ENCODE data around the gene MGAT3.
A peak's percentile ranks its signal among the peaks of the same experiment; 100 is the strongest.

MGAT3 gene

GRCh38 chr22:39429186-39429585, 27.6 kb upstream of the MGAT3 start:
- DNase-seq: no peak

GRCh38 chr22:39429916-39430575, 26.8 kb upstream of the MGAT3 start:
- DNase-seq: no peak

GRCh38 chr22:39430576-39431150, 26.1 kb upstream of the MGAT3 start:
- no peak for DNase-seq

GRCh38 chr22:39431216-39431801, 25.5 kb upstream of the MGAT3 start:
- no peak for DNase-seq

GRCh38 chr22:39431821-39432251, 25.0 kb upstream of the MGAT3 start:
- DNase-seq: peak in 1 of 2 donors; percentile 17

- DNase-seq: no peak
These were observed 24.4 kb upstream of the MGAT3 start for GRCh38 chr22:39432361-39432811.

GRCh38 chr22:39433476-39434242, 23.2 kb upstream of the MGAT3 start:
- no peak for DNase-seq

GRCh38 chr22:39434243-39434653, 22.6 kb upstream of the MGAT3 start:
- no peak for DNase-seq

GRCh38 chr22:39434721-39435120, 22.1 kb upstream of the MGAT3 start:
- DNase-seq: no peak

GRCh38 chr22:39435616-39436015, 21.2 kb upstream of the MGAT3 start:
- no peak for DNase-seq

GRCh38 chr22:39437791-39438704, 18.8 kb upstream of the MGAT3 start:
- DNase-seq: no peak

- peak; percentile 45 to 55 for DNase-seq
These were observed 17.6 kb upstream of the MGAT3 start for GRCh38 chr22:39439170-39439569.

- no peak for DNase-seq
These were observed 13.4 kb upstream of the MGAT3 start for GRCh38 chr22:39443398-39443797.

GRCh38 chr22:39444247-39444800, 12.5 kb upstream of the MGAT3 start:
- no peak for DNase-seq

- DNase-seq: no peak
These were observed 11.8 kb upstream of the MGAT3 start for GRCh38 chr22:39444937-39445465.

- no peak for DNase-seq
These were observed 11.1 kb upstream of the MGAT3 start for GRCh38 chr22:39445678-39446077.

- no peak for DNase-seq
These were observed 10.5 kb upstream of the MGAT3 start for GRCh38 chr22:39446239-39446721.

- DNase-seq: no peak
These were observed 8.4 kb upstream of the MGAT3 start for GRCh38 chr22:39448205-39449054.

GRCh38 chr22:39449708-39450107, 7.1 kb upstream of the MGAT3 start:
- no peak for DNase-seq

GRCh38 chr22:39450258-39450955, 6.4 kb upstream of the MGAT3 start:
- DNase-seq: no peak
